ENCODE results near the gene HCRT.
"Not testable (repeated sequence)": the region's sequence is repeated elsewhere in the genome, so short reads cannot be mapped to it uniquely, and the experiment has no call there.

Gene HCRT

DNA sequence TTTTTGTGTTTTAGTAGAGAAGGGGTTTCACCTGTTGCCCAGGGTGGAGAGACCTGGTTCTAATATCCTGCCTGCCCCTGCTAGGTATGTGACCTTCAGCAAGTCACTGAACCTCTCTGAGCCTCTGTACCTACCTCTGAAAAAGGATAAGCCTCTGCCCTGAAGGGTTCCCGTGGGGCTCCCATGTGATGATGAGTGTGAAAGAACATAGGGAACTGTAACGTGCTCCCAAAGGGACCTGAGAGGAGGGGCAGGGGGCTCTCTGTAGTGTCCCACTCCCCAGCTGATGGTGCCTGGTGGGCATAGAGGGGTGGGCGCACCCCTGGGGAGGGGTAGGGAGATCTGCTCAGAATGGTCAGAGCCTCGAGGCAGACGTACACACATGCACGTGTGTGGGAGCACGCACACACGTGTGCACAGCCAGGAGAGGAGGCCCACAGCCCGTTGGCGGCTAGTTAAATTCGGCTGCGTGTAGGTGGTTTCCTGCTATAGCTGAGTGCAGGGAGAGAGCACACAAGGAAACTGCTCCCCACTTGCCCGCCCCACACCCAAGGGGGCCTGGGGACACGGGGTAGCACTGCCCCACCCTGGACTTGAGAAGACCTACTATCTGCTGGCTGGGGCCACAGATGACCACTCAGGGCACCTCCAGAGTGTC is 11.0 kb downstream of the HCRT start:
- peaks cover 15% of the 10 kb centered on the region for H3K4me1 Mint-ChIP-seq
- no peak overlapping the region for H3K27ac Mint-ChIP-seq
- H3K4me3 Mint-ChIP-seq: no peak overlapping the region
- H3K27me3 Mint-ChIP-seq: peaks cover 10% of the 10 kb centered on the region
- H3K9me3 Mint-ChIP-seq: no peaks in the 10 kb centered on the region
- DNase-seq (no peak), ATAC-seq (no peak)

DNA sequence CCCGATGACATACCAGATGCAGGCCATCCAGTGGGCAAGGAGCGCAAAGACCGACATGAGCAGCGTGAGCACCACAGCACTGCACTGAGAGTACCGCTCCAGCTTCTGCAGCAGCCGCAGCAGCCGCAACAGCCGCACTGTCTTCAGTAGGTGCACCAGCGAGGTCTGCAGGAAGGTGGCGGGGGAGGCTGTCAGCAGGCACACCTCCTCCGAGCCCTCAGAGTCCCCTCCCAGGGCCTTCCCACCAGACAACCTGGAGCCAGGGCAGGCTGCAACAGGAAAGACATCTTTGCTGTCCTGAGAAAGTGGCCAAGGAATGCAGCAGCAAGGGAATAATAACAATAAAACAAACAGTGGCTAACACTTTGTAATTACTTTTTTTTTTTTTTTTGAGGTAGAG is 13.4 kb downstream of the HCRT start:
- Mint-ChIP-seq H3K9me3 (no peaks in the 10 kb centered on the region), H3K27me3 (no peaks in the 10 kb centered on the region), H3K4me1 (peaks cover 5% of the 10 kb centered on the region), H3K27ac (no peak overlapping the region), H3K4me3 (no peak overlapping the region)
- no peak for DNase-seq
- ATAC-seq: no peak

DNA sequence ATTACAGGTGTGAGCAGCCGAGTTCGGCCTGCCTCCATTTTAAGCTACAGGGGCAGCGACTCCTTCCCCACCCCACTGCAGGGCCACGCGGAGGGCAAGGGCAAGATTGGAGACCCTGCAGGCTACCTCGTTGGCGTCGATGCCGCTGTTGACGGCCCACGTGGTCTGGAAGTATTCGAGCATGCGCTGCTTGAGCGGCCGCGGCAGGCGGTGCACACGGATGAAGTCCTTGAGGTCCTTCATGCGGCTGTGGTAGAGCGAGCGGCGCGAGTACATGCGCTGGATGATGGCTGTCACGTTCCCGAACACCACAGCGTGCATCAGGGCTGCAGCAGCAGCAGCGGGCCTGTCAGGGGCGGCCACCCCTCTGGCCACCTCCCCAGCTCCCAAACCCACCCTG is 15.9 kb downstream of the HCRT start:
- H3K27ac Mint-ChIP-seq: no peak overlapping the region
- no peak for ATAC-seq
- H3K4me1 Mint-ChIP-seq: peaks cover 4% of the 10 kb centered on the region
- H3K4me3 Mint-ChIP-seq: no peak overlapping the region
- no peaks in the 10 kb centered on the region for H3K9me3 Mint-ChIP-seq
- no peaks in the 10 kb centered on the region for H3K27me3 Mint-ChIP-seq
- no peak for DNase-seq

DNA sequence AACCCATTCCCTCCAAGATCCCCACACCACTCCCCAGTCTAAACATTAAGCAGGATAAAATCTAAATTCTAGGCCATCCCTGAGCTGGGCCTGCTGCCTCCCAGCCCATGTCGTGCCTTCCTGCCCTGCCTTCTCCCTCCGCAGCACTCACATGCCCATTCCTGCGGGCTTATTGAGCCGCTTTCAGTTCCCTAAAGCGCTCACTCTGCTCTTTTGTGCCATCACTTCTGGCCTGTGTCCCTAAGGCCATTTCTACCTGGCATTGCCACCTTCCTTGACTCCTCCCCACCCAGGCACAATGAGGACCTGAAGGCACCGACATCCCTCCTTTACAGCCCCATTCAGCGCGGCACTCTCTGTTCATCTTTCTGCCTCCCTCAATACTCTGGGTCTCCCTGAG is 17.4 kb downstream of the HCRT start:
- Mint-ChIP-seq H3K27ac (peak overlapping the region in 1 of 2 donors; percentile 56), H3K4me3 (no peak overlapping the region), H3K9me3 (no peaks in the 10 kb centered on the region), H3K27me3 (no peaks in the 10 kb centered on the region), H3K4me1 (peaks cover 6% of the 10 kb centered on the region)
- ATAC-seq: no peak
- DNase-seq: no peak

DNA sequence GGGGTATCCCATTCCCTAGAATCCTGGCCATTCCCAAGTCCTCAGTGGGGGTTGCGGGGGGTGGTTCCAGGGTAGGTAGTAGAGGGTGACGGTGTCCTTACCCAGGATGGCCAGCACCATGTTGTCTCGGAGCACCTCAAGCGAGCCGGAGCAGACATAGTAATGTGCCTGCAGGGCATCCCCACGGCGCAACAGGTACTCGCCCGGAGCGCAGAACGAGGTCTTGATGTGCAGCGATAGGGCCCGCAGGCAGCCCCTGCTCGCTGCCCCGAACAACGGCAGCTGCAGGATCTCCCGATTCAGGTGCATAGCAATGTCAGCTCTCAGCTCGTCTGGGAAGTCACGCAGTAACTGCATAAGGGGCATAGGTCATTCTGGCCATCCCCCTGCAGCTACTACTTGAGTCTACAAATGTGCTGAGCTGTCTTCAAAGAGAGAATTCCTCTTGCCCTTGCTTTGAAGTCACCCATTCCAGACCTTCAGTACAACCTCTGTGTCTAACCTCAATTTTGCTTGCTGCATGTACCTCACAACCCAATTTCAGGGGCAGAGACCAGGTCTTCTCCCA is 19.0 kb downstream of the HCRT start:
- H3K9me3 Mint-ChIP-seq: no peaks in the 10 kb centered on the region
- no peak for ATAC-seq
- no peaks in the 10 kb centered on the region for H3K27me3 Mint-ChIP-seq
- no peak overlapping the region for H3K27ac Mint-ChIP-seq
- no peak overlapping the region for H3K4me3 Mint-ChIP-seq
- DNase-seq: no peak
- H3K4me1 Mint-ChIP-seq: peaks cover 6% of the 10 kb centered on the region

DNA sequence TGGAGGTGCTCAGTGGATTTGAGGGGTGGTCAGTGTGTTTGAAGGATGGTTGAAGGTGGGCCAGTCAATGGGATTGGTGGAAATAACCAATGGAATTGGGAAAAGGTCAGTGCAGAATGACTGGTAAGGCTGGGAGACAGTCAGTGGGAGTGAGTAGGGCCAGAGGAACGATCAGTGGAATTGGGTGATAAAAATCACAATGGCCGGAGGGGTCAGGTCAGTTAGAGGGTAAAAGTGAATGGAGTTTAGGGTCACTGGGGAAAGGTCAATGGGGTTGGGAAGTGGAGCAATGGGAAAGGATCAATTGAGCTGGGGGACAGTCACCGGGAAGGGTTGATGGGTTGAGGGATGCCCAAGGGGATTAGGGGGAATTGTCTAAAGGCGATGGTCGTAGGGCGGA is 19.5 kb downstream of the HCRT start:
- Mint-ChIP-seq H3K27ac (no peak overlapping the region), H3K4me3 (no peak overlapping the region), H3K4me1 (peaks cover 6% of the 10 kb centered on the region), H3K27me3 (no peaks in the 10 kb centered on the region), H3K9me3 (no peaks in the 10 kb centered on the region)
- no peak for ATAC-seq
- DNase-seq: no peak

DNA sequence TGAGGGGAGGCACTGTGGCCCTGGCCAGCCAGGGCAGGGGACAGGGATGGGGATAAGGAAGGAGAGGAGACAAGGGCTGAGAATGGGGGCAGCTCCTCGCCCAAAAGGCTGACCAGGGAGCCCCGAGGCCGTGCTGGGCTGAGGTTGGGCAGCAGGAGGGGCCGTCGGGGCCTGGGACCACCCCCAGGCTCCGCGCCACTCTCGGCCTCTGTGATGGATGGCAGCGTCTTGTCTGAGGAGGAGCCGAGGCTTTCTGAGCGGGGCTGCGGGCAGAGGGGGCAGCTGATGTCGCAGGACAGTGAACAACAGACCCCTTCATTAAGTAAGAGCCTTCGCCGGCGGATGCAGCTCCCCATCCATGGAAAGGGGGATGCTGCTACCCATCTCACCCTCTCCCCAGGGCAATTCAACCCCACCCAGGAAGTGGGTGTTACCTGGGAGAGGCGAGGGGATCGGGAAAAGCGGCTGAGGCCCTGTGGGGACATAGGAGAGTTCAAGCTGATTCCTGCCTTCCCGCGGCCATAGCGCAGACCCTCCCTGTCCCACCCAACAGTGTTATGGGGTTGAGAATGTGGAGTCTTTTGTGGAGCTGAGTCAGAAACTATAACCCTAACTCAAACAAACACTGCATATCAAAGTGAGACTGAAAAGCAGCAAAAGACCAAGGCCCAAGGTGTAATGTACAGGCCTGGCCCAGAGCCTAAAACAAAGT is 21.4 kb downstream of the HCRT start:
- no peaks in the 10 kb centered on the region for H3K27me3 Mint-ChIP-seq
- ATAC-seq: no peak
- peaks cover 6% of the 10 kb centered on the region for H3K4me1 Mint-ChIP-seq
- no peak for DNase-seq
- H3K27ac Mint-ChIP-seq: no peak overlapping the region
- no peaks in the 10 kb centered on the region for H3K9me3 Mint-ChIP-seq
- no peak overlapping the region for H3K4me3 Mint-ChIP-seq

DNA sequence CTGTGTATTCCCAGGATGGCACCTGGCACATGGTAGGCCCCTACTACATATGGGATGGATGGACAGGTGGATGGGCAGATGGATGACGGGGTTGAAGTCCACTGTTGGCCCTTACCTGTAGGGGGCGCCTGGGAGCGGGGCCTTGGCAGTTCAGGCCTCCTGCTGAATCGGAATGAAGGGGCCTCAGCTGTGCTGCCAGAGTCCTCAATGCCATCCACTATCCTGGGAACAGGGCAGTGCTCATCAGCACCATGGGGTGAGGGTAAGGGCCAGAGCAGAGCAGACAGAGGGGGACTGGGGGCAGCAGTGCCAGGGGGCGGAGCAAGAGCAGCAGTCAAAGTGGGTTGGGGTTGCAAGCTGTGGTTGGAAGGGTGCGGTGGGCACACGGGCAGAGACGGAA is 22.1 kb downstream of the HCRT start:
- DNase-seq: peak; percentile 53 to 57
- Mint-ChIP-seq H3K4me1 (peaks cover 6% of the 10 kb centered on the region), H3K4me3 (no peak overlapping the region), H3K27me3 (no peaks in the 10 kb centered on the region), H3K9me3 (no peaks in the 10 kb centered on the region), H3K27ac (peak overlapping the region; percentile 12 to 68)
- ATAC-seq: peak; percentile 68

DNA sequence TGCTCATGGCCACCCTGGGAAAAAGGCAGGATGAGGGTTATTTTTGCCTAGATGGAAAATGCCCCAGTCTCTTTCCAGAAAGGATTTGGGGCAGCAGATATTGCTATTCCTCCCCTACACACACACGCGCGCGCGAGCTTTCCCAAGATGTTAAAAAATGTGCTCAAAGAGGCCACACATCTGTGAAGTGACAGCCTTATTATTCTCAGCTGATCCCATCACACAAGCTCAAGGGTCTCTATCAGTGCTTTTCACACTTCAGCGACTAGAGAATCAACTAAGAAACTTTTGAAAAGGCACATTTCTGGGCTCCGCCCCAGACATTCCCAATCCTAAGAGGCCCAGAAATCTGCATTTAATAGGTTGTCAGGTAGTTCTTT is 24.7 kb downstream of the HCRT start:
- no peaks in the 10 kb centered on the region for H3K9me3 Mint-ChIP-seq
- no peaks in the 10 kb centered on the region for H3K27me3 Mint-ChIP-seq

DNA sequence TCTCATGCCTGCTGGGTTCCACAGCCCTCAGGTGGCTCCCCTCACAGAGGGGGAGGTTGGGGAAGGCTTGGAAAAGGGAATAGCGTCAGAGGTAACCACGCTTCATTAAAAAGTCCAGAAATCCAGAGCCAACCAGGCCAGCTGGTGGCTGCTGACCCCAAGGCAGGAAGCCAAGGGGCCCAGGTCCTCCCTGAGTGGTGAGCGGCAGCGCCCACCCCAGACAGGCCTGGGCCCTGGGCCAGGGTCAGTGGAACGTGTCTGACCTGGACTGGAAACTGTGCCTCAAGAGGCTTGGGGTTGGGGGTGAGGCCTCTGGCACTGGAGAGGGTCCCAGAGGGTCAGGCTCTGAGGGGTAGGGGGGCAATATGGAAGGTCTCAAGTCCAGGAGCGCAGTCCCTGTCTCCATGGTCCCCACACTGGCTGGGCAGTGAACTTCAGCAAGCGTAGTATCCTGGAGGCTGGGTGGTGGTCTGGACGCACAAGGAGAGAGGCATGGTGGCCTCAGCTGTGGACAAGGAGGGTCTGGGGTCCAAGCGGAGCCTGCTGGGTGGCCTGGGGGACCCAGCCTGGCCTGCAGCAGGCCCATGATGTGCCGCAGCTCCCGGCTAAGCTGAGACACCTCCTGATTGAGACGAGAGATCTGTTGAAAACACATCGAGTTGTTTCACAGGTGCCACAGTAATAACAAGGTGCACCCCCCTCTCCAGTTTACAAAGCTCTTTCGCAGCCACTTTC is 25.3 kb downstream of the HCRT start:
- H3K27me3 Mint-ChIP-seq: no peaks in the 10 kb centered on the region
- DNase-seq (no peak), ATAC-seq (no peak)
- no peak overlapping the region for H3K27ac Mint-ChIP-seq
- no peaks in the 10 kb centered on the region for H3K9me3 Mint-ChIP-seq
- no peak overlapping the region for H3K4me3 Mint-ChIP-seq
- peaks cover 19% of the 10 kb centered on the region for H3K4me1 Mint-ChIP-seq

More for the DNA sequence above, 24.7 kb downstream of the HCRT start:
- DNase-seq: no peak
- ATAC-seq: no peak
- H3K4me3 Mint-ChIP-seq: no peak overlapping the region
- peaks cover 14% of the 10 kb centered on the region for H3K4me1 Mint-ChIP-seq
- no peak overlapping the region for H3K27ac Mint-ChIP-seq

DNA sequence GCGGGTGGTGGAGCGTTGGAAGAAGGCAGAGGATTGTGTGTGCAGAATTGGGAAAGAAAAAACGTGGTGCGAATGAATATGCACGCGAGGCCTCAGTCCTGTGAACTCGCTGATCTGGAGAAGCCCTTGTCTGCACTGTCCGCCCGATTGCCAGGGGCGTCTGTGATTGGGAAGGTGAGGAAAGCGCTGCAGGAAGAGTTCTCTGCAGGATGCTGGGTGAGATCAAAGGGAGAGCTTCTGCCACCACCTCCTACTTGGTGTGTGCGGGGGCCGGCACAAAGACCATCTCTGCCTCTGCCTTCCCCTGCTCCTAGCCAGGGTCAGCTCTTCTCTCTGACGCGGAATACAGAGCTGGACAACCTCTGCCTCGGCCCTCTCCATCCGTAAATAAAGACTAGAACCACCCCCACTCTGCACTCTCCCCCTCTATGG is 29.6 kb downstream of the HCRT start:
- ATAC-seq (no peak), DNase-seq (no peak)
- peak overlapping the region in 1 of 2 donors; percentile 97 for H3K27ac Mint-ChIP-seq

DNA sequence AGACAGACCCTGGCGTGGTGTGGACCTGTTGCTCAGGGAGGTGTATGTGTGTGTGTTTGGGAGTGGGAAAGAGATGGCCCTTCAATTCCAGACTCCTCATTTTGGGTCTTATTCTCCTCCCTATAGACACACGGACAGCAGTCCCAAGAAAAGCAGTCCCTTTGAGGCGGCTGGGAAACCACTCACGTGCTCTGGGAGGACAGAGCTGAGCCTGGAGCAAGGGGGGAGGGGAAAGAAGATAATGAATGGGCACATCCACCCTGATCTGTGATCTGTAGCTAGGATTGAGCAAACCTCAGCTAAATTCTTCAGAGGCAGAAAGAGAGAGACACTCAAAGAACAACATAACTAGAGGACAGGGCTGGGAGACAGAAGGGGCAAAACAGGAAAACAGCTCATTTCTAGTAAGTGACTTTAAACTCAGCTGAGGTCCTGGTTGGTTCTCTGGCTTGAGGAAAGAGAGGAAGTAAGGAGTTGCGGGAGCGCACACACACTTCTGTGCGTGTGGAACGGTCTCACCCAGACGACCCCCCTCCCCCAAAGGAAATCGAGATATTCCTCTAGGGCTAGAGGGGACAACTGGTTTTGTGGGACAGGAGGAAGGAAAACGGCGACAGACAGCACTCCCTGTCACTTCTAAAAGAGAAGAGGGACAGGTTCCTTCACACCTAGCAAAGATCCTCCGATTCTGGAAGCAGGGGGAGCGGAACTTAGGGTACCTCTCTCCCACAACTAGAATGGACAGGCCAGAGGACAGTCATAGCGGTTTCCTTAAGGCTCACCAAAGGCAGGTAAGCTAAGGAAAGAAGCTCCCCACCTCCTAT is 31.1 kb downstream of the HCRT start:
- no peaks in the 10 kb centered on the region for H3K27me3 Mint-ChIP-seq
- peaks cover 47% of the 10 kb centered on the region for H3K4me1 Mint-ChIP-seq
- H3K4me3 Mint-ChIP-seq: peak overlapping the region; percentile 78 to 94
- no peaks in the 10 kb centered on the region for H3K9me3 Mint-ChIP-seq
- peak overlapping the region; percentile 90 to 97 for H3K27ac Mint-ChIP-seq
- ATAC-seq (no peak), DNase-seq (no peak)

More for the DNA sequence above, 29.6 kb downstream of the HCRT start:
- H3K9me3 Mint-ChIP-seq: no peaks in the 10 kb centered on the region
- H3K4me1 Mint-ChIP-seq: peaks cover 47% of the 10 kb centered on the region
- no peaks in the 10 kb centered on the region for H3K27me3 Mint-ChIP-seq
- H3K4me3 Mint-ChIP-seq: peak overlapping the region; percentile 78 to 94

DNA sequence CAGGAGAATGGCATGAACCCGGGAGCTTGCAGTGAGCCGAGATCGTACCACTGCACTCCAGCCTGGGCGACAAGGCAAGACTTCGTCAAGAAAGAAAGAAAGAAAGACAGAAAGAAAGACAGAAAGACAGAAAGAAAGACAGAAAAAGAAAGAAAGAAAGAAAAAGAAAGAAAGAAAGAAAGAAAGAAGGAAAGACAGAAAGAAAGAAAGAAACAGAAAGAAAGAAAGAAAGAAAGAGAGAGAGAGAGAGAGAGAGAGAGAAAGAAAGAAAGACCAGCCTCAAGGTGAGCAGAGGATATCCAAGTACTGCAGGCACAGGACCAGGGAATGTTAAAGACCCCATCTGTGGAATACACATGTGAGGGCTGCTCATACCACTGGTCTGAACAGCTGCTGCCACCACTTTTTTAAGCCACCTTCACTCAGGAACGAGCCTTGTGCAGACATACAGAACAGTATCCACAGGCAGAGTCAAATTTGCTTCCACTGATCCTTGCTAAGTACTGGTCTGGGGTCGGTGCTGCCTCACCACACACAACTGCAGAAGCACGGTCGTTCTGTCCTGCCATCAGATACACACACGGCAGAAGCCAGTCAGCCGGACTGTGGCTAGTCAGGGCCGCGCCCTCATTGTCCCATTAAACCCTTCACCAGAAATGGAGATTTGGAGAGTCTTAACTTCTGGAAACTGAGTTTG is 38.2 kb downstream of the HCRT start:
- no peak overlapping the region for H3K27ac Mint-ChIP-seq
- no peaks in the 10 kb centered on the region for H3K27me3 Mint-ChIP-seq
- DNase-seq (no peak), ATAC-seq (no peak)
- no peaks in the 10 kb centered on the region for H3K9me3 Mint-ChIP-seq
- no peak overlapping the region for H3K4me3 Mint-ChIP-seq
- peaks cover 32% of the 10 kb centered on the region for H3K4me1 Mint-ChIP-seq

DNA sequence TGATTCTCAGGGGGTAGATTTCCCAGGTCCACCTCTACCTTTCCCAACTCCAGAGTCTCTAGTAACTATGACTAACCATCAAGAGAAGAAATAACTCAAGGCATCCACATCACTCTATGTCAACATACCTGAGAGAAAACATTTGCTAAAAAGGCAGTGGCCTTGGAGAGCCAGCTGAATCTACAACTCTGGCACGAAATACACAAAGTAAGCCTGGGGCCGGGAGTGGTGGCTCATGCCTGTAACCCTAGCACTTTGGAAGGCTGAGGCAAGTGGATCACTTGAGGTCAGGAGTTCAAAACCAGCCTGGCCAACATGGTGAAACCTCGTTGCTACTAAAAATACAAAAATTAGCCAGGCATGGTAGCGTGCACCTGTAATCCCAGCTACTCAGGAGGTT is 42.1 kb downstream of the HCRT start:
- not testable (repeated sequence) for H3K9me3 Mint-ChIP-seq, H3K4me3 Mint-ChIP-seq, ATAC-seq, DNase-seq, H3K27me3 Mint-ChIP-seq
- H3K4me1 Mint-ChIP-seq: peaks cover 30% of the 10 kb centered on the region
- peak overlapping the region in 1 of 2 donors; percentile 65 for H3K27ac Mint-ChIP-seq
